HepG2 (cell line): Measurements from ENCODE around the gene ADAMTSL3. TPM values are rescaled to one million over a fixed set of nuclear protein-coding genes. Genes with fewer than 3 reads are reported as not detected.

ENCODE experiments used
- ATAC-seq: fragments of 200-7000 bp; cut with Tn5 transposase; 3 replicates; pipeline ENCODE4 v1.9.1; 2020; ENCODE audit warnings: mild to moderate bottlenecking, moderate library complexity
- BruUV-seq: library from RNA; stranded (reverse); fragments of 400-500 nt; replicated peaks from 2 replicates; lab custom pipeline; 2021; lab: Mats Ljungman, UMichigan
- CTCF ChIA-PET: fragments of 300-600 bp; formaldehyde crosslinking; extraction: SDS; loops from one replicate; lab custom pipeline; 2021; ENCODE audit warnings: low total read pairs, inconsistent platforms, low intra/inter-chr PET ratio; lab: Yijun Ruan, JAX
- POLR2A ChIA-PET: fragments of 350-600 bp; sonication (Branson Sonifier 250); formaldehyde crosslinking; loops from one replicate; lab custom pipeline; 2020; ENCODE audit warnings: antibody characterized with exemption, inconsistent platforms; lab: Yijun Ruan, JAX
- DNase-seq: peaks from one replicate; pipeline ENCODE4 v3.0.0-alpha.2; 2015; ENCODE audit warnings: low spot score
- FAIRE-seq: peaks from 3 replicates; lab custom pipeline; 2011; peaks lifted over from hg19 to GRCh38; lab: Jason Lieb, UNC
- H2AFZ ChIP-seq: one replicate; pipeline ENCODE4 v1.6.1; 2011; ENCODE audit warnings: low read length, inconsistent platforms
- H3K27ac ChIP-seq: fragments of 300-600 bp; 3 replicates; pipeline ENCODE4 v1.8.0; 2011; ENCODE audit warnings: mixed run types, mild to moderate bottlenecking, mixed read lengths, low read length, inconsistent platforms; ENCODE audit not compliant: insufficient read depth; ENCODE audit errors: extremely low read length
- H3K27me3 ChIP-seq, 2 experiments: fragments of 200-600 bp in 1 of 2; 2 replicates in 1 of 2; 3 replicates in 1 of 2; pipeline versions ENCODE4 v1.6.0 to v1.8.0; 2011; ENCODE audit warnings: low read length in 2 of 2, mild to moderate bottlenecking in 2 of 2, moderate library complexity in 2 of 2, inconsistent platforms in 1 of 2; ENCODE audit not compliant: insufficient read depth in 2 of 2, control insufficient read depth in 1 of 2
- H3K36me3 ChIP-seq, 2 experiments: fragments of 200-600 bp in 1 of 2; replicated peaks in 1 of 2; 2 replicates in 1 of 2; 3 replicates in 1 of 2; pipeline versions ENCODE4 v1.5.1 to v1.8.0; 2011; ENCODE audit warnings: low read length in 2 of 2, inconsistent platforms in 1 of 2; ENCODE audit not compliant: insufficient read depth in 2 of 2, control insufficient read depth in 1 of 2
- H3K4me1 ChIP-seq: 2 replicates; pipeline ENCODE4 v1.5.1; 2012; ENCODE audit warnings: low read length, inconsistent platforms; ENCODE audit not compliant: insufficient read depth
- H3K4me2 ChIP-seq: 2 replicates; pipeline ENCODE4 v1.6.0; 2011; ENCODE audit warnings: low read depth, low read length, inconsistent platforms
- H3K4me3 ChIP-seq, 3 experiments: fragments of 200-600 bp in 1 of 3; sonication (generic), shearing (Covaris generic) in 1 of 3; replicated peaks in 1 of 3; 2 replicates each; pipeline ENCODE4 v1.5.1; 2011 to 2016; ENCODE audit warnings: low read length in 3 of 3, inconsistent platforms in 2 of 3, low read depth in 2 of 3, mild to moderate bottlenecking in 2 of 3, control low read depth in 1 of 3, mixed read lengths in 1 of 3; ENCODE audit not compliant: insufficient read depth in 1 of 3
- H3K79me2 ChIP-seq: one replicate; pipeline ENCODE4 v1.6.1; 2011; ENCODE audit warnings: low read length, inconsistent platforms; ENCODE audit not compliant: insufficient read depth
- H3K9ac ChIP-seq: 2 replicates; pipeline ENCODE4 v1.6.0; 2011; ENCODE audit warnings: mild to moderate bottlenecking, low read depth, low read length, inconsistent platforms; ENCODE audit not compliant: insufficient read depth
- H3K9me3 ChIP-seq: 2 replicates; pipeline ENCODE4 v1.5.1; 2012; ENCODE audit warnings: mild to moderate bottlenecking, low read length
- H4K20me1 ChIP-seq: 2 replicates; pipeline ENCODE4 v1.6.0; 2011; ENCODE audit warnings: inconsistent platforms, mild to moderate bottlenecking, low read length, moderate library complexity; ENCODE audit not compliant: insufficient read depth
- BRD4 ChIP-seq: sonication (generic); formaldehyde crosslinking; IDR thresholded peaks from 2 replicates; pipeline ENCODE4 v1.4.0; 2020; ENCODE audit warnings: missing genetic modification reagents
- CENPX ChIP-seq: sonication (generic); formaldehyde crosslinking; IDR thresholded peaks from 2 replicates; pipeline ENCODE4 v1.9.0; 2021; ENCODE audit warnings: mild to moderate bottlenecking, missing genetic modification reagents, moderate library complexity
- FOXA3 ChIP-seq: IDR thresholded peaks from 2 replicates; pipeline ENCODE4 v1.6.1; 2016; ENCODE audit warnings: missing genetic modification reagents, missing compliant biosample characterization
- GATAD2A ChIP-seq: IDR thresholded peaks from 2 replicates; pipeline ENCODE4 v1.6.1; 2016
- HNRNPLL ChIP-seq: fragments of 200-400 bp; formaldehyde crosslinking; IDR thresholded peaks from 2 replicates; pipeline ENCODE4 v1.6.1; 2017; ENCODE audit warnings: mild to moderate bottlenecking, low read depth, low read length; ENCODE audit not compliant: poor library complexity, severe bottlenecking
- MATR3 ChIP-seq: sonication (generic); formaldehyde crosslinking; IDR thresholded peaks from 2 replicates; pipeline ENCODE4 v1.4.0; 2020; ENCODE audit warnings: missing genetic modification reagents
- SIX1 ChIP-seq: sonication (generic); formaldehyde crosslinking; IDR thresholded peaks from 2 replicates; pipeline ENCODE4 v1.4.0; 2020; ENCODE audit warnings: missing genetic modification reagents, borderline replicate concordance
- TBX3 ChIP-seq: fragments of 450-650 bp; IDR thresholded peaks from 2 replicates; pipeline ENCODE4 v1.6.1; 2017; ENCODE audit warnings: antibody characterized with exemption, mild to moderate bottlenecking, inconsistent platforms, borderline replicate concordance
- ZNF460 ChIP-seq: sonication (generic); formaldehyde crosslinking; IDR thresholded peaks from 2 replicates; pipeline ENCODE4 v1.5.1; 2020; ENCODE audit warnings: missing genetic modification reagents, mild to moderate bottlenecking, borderline replicate concordance
- ZNF570 ChIP-seq: sonication (generic); formaldehyde crosslinking; IDR thresholded peaks from 2 replicates; pipeline ENCODE4 v1.4.0; 2020; ENCODE audit warnings: mild to moderate bottlenecking, missing genetic modification reagents, borderline replicate concordance
- ZNF772 ChIP-seq: sonication (generic); formaldehyde crosslinking; IDR thresholded peaks from 2 replicates; pipeline ENCODE4 v1.5.0; 2020; ENCODE audit warnings: mild to moderate bottlenecking, missing genetic modification reagents
- ZNF775 ChIP-seq: sonication (generic); formaldehyde crosslinking; IDR thresholded peaks from 2 replicates; pipeline ENCODE4 v1.4.0; 2020; ENCODE audit warnings: missing genetic modification reagents, mild to moderate bottlenecking, moderate library complexity, borderline replicate concordance
- ZNF850 ChIP-seq: sonication (generic); formaldehyde crosslinking; conservative IDR thresholded peaks from 2 replicates; pipeline ENCODE4 v1.9.0; 2021; ENCODE audit warnings: mild to moderate bottlenecking, missing genetic modification reagents
- WGBS: methylation state at CpG from one replicate; pipeline ENCODE4 v1.1.6; 2017; ENCODE audit warnings: low lambda C conversion rate; 5-methylcytosine and 5-hydroxymethylcytosine counted together
- in situ Hi-C: cut with HindIII; loops from 2 replicates; pipeline ENCODE4 v1.10.0; 2017; ENCODE audit warnings: low pct_unique_long_range_greater_than_20kb; ENCODE audit not compliant: extremely low pct_ligation_motif_present
- intact Hi-C: fragments of 100-400 bp; cut with micrococcal nuclease; formaldehyde crosslinking; loops from one replicate; pipeline ENCODE4 v1.10.0; 2022; ENCODE audit not compliant: unreplicated experiment
- polyA plus RNA-seq, 8 experiments: library from polyadenylated mRNA; depleted of rRNA in 3 of 8; stranded (reverse) in 7 of 8; unstranded in 1 of 8; fragments of >200 nt; fragmentation: Illumina TruSeq in 4 of 8; extraction: Trizol in 4 of 8; gene quantifications; 2 replicates each; pipeline versions ENCODE4 v1.2.1 to v1.2.3, GENCODE V29; 2011 to 2016; ENCODE audit warnings: low read depth in 4 of 8, missing spikeins in 1 of 8, mixed read lengths in 1 of 8; ENCODE audit not compliant: insufficient read depth in 1 of 8
- total RNA-seq, 5 experiments: library from RNA; depleted of rRNA; stranded (reverse); fragments of >200 nt; fragmentation: Illumina TruSeq; extraction: Trizol; gene quantifications; 2 replicates each; pipeline ENCODE4 v1.2.3, GENCODE V29; 2016; ENCODE audit warnings: low read depth in 1 of 5
- TF ChIP-seq, protein P1 (sequence below): IDR thresholded peaks from 2 replicates; pipeline ENCODE4 v1.6.1; 2016; ENCODE audit warnings: control low read depth
- TF ChIP-seq, protein P2 (sequence below): sonication (generic); formaldehyde crosslinking; IDR thresholded peaks from 2 replicates; pipeline ENCODE4 v1.9.0; 2021; ENCODE audit warnings: missing genetic modification reagents, borderline replicate concordance
- TF ChIP-seq, protein P3 (sequence below): sonication (generic); formaldehyde crosslinking; IDR thresholded peaks from 2 replicates; pipeline ENCODE4 v1.4.0; 2020; ENCODE audit warnings: low read depth, missing genetic modification reagents
- TF ChIP-seq, protein P4 (sequence below): IDR thresholded peaks from 2 replicates; pipeline ENCODE4 v1.6.1; 2016; ENCODE audit warnings: missing genetic modification reagents, missing compliant biosample characterization
- TF ChIP-seq, protein P5 (sequence below): sonication (generic); formaldehyde crosslinking; IDR thresholded peaks from 2 replicates; pipeline ENCODE4 v1.4.0; 2020; ENCODE audit warnings: mild to moderate bottlenecking, missing genetic modification reagents

ADAMTSL3 gene
- total and polyA plus RNA-seq, 2 of the 13 experiments (the other 11 are each of a cell fraction or from before 2014, with no cell fraction given): 0.04 to 0.09 TPM

DNA sequence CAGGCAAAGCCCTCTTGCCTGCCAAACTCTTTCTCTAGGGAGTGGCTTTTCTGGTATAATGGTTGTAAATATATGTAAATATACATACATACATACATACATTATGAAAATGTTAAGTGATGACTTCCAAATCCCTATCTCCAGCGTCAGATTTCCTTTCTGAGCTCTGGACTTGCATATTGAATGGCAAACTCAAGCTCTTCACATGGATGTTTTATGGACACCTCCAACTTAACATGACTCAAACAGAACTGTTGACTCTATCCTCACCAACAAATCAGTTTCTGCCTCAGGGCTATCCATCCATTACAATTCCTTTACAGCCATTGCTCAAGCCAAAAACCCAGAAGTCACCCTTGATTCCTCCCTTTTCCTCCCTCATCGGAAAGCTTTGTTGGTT is 45.1 kb downstream of the ADAMTSL3 start:
- CTCF ChIA-PET: no interaction called here
- Histone ChIP-seq H3K27ac (no peak overlapping the region), H3K4me1 (peaks cover 3% of the 10 kb centered on the region; the same call in 1 of the 2 replicates), H3K27me3 (no peaks in the 10 kb centered on the region), H3K4me3 (no peak overlapping the region), H3K9ac (no peak overlapping the region), H4K20me1 (no peaks in the 10 kb centered on the region), H3K79me2 (no peaks in the 10 kb centered on the region), H3K9me3 (no peaks in the 10 kb centered on the region), H2AFZ (no peak overlapping the region), H3K36me3 (no peaks in the 10 kb centered on the region), H3K4me2 (no peak overlapping the region)
- in situ Hi-C loops (no loop called here), intact Hi-C loops (no loop called here)
- no TSS peak for BruUV-seq
- POLR2A ChIA-PET: no interaction called here
- FAIRE-seq: no peak
- ATAC-seq: no peak
- 2% methylated on average over 2 of the region's 2 CpGs for WGBS
- DNase-seq: no peak
- TF ChIP-seq ZNF775 (CRISPR knock-in tag) (no peak), BRD4 (CRISPR knock-in tag) (no peak), HNRNPLL (no peak), GATAD2A (CRISPR knock-in tag) (no peak), ZNF570 (no peak), TBX3 (no peak), ZNF850 (no peak), MATR3 (CRISPR knock-in tag) (no peak), CENPX (CRISPR knock-in tag) (no peak), ZNF772 (no peak), SIX1 (CRISPR knock-in tag) (no peak), FOXA3 (CRISPR knock-in tag) (no peak), ZNF460 (CRISPR knock-in tag) (no peak)
- TF ChIP-seq, protein P1, sequence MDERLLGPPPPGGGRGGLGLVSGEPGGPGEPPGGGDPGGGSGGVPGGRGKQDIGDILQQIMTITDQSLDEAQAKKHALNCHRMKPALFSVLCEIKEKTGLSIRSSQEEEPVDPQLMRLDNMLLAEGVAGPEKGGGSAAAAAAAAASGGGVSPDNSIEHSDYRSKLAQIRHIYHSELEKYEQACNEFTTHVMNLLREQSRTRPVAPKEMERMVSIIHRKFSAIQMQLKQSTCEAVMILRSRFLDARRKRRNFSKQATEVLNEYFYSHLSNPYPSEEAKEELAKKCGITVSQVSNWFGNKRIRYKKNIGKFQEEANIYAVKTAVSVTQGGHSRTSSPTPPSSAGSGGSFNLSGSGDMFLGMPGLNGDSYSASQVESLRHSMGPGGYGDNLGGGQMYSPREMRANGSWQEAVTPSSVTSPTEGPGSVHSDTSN: no peak
- TF ChIP-seq, protein P2, sequence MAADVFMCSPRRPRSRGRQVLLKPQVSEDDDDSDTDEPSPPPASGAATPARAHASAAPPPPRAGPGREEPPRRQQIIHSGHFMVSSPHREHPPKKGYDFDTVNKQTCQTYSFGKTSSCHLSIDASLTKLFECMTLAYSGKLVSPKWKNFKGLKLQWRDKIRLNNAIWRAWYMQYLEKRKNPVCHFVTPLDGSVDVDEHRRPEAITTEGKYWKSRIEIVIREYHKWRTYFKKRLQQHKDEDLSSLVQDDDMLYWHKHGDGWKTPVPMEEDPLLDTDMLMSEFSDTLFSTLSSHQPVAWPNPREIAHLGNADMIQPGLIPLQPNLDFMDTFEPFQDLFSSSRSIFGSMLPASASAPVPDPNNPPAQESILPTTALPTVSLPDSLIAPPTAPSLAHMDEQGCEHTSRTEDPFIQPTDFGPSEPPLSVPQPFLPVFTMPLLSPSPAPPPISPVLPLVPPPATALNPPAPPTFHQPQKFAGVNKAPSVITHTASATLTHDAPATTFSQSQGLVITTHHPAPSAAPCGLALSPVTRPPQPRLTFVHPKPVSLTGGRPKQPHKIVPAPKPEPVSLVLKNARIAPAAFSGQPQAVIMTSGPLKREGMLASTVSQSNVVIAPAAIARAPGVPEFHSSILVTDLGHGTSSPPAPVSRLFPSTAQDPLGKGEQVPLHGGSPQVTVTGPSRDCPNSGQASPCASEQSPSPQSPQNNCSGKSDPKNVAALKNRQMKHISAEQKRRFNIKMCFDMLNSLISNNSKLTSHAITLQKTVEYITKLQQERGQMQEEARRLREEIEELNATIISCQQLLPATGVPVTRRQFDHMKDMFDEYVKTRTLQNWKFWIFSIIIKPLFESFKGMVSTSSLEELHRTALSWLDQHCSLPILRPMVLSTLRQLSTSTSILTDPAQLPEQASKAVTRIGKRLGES (CRISPR knock-in tag): no peak
- TF ChIP-seq, protein P3, sequence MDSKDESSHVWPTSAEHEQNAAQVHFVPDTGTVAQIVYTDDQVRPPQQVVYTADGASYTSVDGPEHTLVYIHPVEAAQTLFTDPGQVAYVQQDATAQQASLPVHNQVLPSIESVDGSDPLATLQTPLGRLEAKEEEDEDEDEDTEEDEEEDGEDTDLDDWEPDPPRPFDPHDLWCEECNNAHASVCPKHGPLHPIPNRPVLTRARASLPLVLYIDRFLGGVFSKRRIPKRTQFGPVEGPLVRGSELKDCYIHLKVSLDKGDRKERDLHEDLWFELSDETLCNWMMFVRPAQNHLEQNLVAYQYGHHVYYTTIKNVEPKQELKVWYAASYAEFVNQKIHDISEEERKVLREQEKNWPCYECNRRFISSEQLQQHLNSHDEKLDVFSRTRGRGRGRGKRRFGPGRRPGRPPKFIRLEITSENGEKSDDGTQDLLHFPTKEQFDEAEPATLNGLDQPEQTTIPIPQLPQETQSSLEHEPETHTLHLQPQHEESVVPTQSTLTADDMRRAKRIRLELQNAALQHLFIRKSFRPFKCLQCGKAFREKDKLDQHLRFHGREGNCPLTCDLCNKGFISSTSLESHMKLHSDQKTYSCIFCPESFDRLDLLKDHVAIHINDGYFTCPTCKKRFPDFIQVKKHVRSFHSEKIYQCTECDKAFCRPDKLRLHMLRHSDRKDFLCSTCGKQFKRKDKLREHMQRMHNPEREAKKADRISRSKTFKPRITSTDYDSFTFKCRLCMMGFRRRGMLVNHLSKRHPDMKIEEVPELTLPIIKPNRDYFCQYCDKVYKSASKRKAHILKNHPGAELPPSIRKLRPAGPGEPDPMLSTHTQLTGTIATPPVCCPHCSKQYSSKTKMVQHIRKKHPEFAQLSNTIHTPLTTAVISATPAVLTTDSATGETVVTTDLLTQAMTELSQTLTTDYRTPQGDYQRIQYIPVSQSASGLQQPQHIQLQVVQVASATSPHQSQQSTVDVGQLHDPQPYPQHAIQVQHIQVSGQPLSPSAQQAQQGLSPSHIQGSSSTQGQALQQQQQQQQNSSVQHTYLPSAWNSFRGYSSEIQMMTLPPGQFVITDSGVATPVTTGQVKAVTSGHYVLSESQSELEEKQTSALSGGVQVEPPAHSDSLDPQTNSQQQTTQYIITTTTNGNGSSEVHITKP: no peak
- TF ChIP-seq, protein P4, sequence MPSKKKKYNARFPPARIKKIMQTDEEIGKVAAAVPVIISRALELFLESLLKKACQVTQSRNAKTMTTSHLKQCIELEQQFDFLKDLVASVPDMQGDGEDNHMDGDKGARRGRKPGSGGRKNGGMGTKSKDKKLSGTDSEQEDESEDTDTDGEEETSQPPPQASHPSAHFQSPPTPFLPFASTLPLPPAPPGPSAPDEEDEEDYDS (CRISPR knock-in tag): no peak
- TF ChIP-seq, protein P5, sequence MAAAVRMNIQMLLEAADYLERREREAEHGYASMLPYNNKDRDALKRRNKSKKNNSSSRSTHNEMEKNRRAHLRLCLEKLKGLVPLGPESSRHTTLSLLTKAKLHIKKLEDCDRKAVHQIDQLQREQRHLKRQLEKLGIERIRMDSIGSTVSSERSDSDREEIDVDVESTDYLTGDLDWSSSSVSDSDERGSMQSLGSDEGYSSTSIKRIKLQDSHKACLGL (CRISPR knock-in tag): no peak
